ENCODE measurements around the gene SORL1-AS1.

Gene SORL1-AS1

DNA sequence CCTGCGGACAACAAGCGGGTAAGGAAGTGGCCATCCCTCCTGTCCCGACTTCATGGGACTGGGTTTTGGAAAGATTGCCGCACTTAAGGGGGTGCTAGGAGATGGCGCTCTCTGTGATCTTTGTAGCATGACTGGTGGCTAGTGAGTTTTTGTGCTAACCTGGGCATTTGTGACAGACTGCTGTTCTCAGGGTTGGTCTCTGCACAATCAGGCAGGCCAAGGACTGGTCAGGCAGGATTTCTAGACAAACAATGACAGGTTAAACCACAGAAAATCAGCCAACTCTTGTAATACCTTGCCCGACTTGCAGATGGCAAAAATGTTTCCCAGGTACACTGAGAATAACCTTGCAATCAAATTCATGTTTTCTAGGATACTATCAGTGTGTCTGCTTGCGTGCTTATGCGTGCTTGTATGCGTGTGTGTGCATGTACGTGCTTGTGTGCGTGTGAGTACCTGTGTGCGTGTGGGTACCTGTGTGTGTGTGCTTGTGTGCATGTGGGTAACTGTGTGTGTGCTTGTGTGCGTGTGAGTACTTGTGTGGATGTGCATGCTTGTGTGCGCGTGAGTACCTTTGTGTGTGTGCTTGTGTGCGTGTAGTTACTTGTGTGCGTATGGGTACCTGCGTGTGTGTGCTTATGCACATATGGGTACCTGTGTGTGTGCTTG lies 25.6 kb upstream of the SORL1-AS1 start:
- ATAC-seq (peak; percentile 14), DNase-seq (ENCODE audit: low spot score) (no peak)
- intact Hi-C loops (cut with DNase I) = no loop called here

DNA sequence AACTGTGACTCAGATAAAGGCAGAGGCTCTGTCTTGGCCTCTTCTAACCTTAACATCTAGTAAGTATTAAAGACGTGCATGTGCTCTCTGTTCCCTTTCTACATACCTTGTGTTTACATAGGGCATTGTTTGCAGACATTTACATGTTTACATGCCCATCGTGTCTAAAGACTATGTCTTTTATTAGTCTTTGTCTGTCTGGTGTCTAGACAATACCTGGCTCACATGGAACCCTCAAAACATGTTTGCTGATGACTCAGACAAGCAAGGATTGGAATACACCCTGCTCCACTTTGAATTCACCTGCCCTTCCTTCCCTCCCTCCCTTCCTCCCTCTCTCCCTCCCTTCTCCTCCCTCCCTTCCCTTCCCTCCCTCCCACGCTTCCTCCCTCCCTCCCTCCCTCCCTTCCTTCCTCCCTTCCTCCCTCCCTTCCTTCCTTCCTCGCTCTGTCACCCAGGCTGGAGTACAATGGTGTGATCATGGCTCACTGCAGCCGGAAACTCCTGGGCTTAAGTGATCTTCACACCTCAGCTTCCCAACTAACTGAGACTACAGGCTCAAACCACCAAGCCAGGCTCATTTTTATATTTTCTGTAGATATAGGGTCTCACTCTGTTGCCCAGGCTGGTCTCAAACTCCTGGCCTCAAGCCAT lies 23.7 kb upstream of the SORL1-AS1 start:
- intact Hi-C loops (cut with DNase I) = no loop called here
- no peak for DNase-seq (ENCODE audit: low spot score)
- ATAC-seq = no peak

- ATAC-seq (no peak), DNase-seq (ENCODE audit: low spot score) (no peak)
- intact Hi-C loops (cut with DNase I) = no loop called here
Observed at GRCh38 chr11:121474680-121475079, 21.9 kb upstream of the SORL1-AS1 start.

GRCh38 chr11:121473064-121473777 lies 20.5 kb upstream of the SORL1-AS1 start:
- ATAC-seq (no peak), DNase-seq (ENCODE audit: low spot score) (no peak)
- intact Hi-C loops (cut with DNase I) = no loop called here

GRCh38 chr11:121472312-121472711 lies 19.5 kb upstream of the SORL1-AS1 start:
- DNase-seq (ENCODE audit: low spot score) (no peak), ATAC-seq (no peak)
- intact Hi-C loops (cut with DNase I) = no loop called here

GRCh38 chr11:121471167-121471566 lies 18.4 kb upstream of the SORL1-AS1 start:
- intact Hi-C loops (cut with DNase I) = no loop called here
- DNase-seq (ENCODE audit: low spot score) = no peak
- no peak for ATAC-seq

- DNase-seq (ENCODE audit: low spot score) (no peak), ATAC-seq (no peak)
- intact Hi-C loops (cut with DNase I) = no loop called here
Observed at GRCh38 chr11:121469910-121470309, 17.1 kb upstream of the SORL1-AS1 start.

DNA sequence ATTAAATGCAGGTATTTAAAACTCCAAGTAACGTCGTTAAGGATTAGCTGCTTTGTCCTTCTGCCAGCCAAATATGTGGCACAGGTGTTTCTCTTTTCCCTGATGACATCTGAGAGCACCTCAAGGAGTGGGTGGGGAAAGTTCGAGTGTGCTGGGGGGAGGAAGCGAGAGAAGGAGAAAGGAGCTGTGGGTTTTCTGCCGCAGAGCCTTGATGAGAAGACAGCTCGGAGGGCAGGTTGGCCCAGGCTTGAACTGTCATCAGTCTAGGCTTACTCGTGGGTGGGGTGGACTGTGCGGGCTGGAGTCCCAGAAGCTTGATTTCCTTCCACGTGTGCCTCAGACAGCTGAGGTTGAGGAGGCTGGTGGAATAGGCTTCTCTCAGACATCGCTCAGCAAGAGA lies 15.2 kb upstream of the SORL1-AS1 start:
- peak; percentile 33 for ATAC-seq
- intact Hi-C loops (cut with DNase I) = no loop called here

GRCh38 chr11:121467471-121467870 lies 14.7 kb upstream of the SORL1-AS1 start:
- DNase-seq (ENCODE audit: low spot score) (no peak), ATAC-seq (no peak)
- intact Hi-C loops (cut with DNase I) = no loop called here

More for the DNA sequence above, 15.2 kb upstream of the SORL1-AS1 start:
- no peak for DNase-seq (ENCODE audit: low spot score)

DNA sequence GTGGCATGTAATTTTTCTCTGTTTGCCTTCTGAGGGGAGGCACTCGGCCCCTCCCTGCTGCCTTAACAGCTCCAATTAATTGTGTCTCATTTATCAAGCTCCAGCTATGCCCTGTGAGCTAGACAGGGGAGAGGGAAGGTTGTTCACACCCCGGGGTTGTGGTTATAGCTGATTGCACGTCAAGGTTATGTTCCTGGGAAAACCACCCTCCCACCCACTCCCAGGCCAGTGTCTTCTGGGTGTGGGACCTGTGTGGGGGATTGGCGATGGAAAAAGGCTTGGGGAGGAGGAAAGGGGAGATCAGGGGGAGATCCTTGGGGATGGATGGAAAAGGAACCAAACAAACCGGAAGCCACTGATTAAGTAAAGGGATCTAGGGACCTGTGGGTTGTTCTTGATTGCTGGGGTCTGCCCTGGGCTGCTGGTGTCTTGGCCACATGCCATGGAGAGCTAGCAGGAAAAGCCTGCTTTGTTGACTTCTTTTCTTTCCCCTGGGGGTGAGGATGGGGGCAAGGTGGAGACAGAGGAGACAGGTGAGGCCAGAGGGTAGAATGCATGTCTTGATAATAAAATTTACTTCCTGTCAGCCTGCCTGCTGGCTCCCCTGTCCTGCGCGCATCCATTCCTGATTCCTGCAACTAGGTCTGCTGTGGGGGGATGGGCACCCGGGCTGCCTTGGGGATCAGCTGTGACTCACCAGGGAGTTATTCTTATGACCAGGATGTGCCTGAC lies 13.5 kb upstream of the SORL1-AS1 start:
- ATAC-seq (peak; percentile 61), DNase-seq (ENCODE audit: low spot score) (peak; percentile 73)
- intact Hi-C loops (cut with DNase I) = no loop called here

DNA sequence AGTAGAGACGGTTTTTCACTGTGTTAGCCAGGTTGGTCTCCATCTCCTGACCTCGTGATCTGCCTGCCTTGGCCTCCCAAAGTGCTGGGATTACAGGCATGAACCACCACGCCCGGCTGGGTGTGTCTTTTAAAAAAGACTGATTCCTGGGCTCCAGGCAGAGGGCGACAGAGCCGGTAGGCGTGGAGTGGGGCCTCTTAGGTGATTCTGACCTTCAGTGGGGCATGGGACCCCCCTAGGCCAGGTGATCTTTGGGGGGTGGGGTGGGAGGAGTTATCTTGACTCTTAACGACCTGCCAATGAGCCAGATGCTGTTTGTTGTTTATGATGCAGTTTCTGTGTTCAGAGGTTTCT lies 12.9 kb upstream of the SORL1-AS1 start:
- DNase-seq (ENCODE audit: low spot score) = no peak
- intact Hi-C loops (cut with DNase I) = no loop called here
- ATAC-seq = no peak

- intact Hi-C loops (cut with DNase I) = no loop called here
- DNase-seq (ENCODE audit: low spot score) (peak; percentile 70), ATAC-seq (peak; percentile 89)
Observed at GRCh38 chr11:121464352-121464946, 11.7 kb upstream of the SORL1-AS1 start.

DNA sequence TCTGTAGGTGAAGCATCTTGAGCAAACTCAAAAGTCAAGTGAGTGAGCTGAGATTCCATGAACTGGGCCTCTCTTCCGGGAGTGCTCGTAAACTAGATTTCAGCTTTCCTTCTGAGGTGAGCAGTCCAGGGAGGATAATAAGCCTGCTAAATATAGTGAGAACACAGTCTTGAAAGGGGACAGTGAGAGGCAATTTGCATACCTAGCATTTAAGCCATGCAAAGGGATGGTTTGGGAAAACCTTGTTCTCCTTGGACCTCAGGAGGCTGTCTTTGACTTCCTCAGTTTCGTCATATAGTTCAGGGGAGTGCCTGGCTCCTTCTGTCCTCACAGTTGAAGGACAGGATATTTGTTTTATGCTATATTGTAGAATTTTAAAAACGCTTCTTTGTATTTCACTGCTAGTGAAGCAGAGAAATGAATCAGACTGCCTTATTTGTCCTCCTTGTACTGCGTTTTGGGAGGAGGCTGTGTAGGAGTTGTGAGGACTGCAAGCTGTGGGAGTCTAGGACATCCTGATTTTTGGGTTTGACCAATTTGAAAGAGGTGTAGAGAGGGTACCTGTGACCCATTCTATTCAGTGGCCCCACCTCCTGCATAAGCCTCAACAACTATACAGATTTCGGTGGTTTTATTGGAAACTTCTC lies 11.0 kb upstream of the SORL1-AS1 start:
- DNase-seq (ENCODE audit: low spot score) (no peak), ATAC-seq (no peak)
- intact Hi-C loops (cut with DNase I) = no loop called here

DNA sequence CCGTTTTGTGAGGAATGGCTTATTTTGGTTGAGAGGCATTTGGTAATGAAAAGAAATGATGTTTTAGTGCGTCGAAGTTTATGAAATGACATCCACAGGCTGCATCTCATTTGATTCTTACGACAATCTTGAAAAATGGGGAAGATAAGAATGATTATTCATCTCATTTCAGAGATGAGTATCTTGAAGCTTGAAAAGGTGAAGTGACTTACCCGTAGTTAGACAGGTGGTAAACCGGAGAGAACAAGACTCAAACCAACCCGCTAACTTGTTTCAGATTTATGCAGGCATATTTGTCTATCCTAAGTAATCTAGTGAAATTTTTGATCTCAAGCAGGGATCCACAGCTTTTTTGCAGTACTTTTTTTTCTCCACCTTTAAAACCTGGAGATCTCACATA lies 9.1 kb upstream of the SORL1-AS1 start:
- intact Hi-C loops (cut with DNase I) = no loop called here
- DNase-seq (ENCODE audit: low spot score) (no peak), ATAC-seq (no peak)

DNA sequence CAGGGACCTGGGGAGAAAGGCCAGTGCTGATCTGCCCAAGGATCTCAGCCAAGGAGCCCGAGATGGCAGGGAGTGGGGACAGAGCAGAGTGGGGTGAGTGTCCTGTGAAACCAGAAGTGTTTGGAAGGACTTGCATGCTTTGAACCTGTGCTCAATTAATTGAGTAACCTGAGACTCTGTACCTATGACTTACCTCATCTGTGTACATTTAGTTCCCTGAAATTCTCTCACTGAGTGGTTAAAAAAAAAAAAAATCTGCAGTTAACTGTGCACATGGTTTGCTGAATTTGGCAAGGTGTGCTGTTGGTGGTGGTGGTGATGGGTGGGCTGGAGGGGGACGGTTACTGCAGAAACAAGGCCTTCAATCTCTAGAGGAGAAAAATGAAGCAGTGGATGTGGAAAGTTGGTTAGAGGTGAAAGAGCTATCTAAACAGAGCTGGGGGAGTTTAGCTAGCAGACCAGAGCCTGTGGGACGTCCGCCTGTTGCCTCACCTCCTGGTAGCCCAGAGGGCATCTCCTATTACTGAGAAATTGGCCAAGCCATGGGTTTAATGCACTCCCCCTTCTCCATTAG lies 8.3 kb upstream of the SORL1-AS1 start:
- DNase-seq (ENCODE audit: low spot score) = no peak
- intact Hi-C loops (cut with DNase I) = no loop called here
- ATAC-seq = peak; percentile 31

DNA sequence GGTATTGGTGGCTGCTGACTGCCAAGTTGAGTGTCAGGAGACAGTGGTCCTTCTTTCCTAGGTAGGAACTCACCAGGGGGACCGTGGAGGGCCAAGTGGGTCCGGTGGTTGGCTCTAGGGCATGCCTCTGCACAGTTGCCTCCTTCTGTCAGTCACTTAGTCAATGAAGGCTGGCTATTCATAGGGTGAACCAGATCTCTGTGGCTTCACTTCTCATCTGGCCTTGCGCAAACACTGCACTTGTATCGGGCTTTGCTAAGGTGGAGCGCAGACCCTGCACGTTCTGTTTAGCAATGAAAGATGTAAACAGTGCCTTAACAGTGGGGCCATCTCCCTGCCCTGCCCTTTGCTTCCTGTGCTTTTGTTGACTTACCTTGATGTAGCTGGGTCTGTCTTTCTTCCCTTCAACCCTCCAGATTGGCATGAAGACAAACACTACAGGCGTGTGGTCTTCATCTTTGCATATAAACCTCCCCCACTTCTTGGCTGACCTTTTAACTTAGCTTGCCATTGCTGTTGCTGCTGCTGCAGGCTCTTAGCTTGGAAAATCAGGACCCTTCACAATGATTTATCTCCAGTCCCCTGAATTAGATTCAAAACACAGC lies 6.7 kb upstream of the SORL1-AS1 start:
- ATAC-seq = no peak
- DNase-seq (ENCODE audit: low spot score) = no peak
- intact Hi-C loops (cut with DNase I) = no loop called here

GRCh38 chr11:121458551-121458950 lies 5.8 kb upstream of the SORL1-AS1 start:
- no peak for DNase-seq (ENCODE audit: low spot score)
- intact Hi-C loops (cut with DNase I) = no loop called here
- no peak for ATAC-seq

DNA sequence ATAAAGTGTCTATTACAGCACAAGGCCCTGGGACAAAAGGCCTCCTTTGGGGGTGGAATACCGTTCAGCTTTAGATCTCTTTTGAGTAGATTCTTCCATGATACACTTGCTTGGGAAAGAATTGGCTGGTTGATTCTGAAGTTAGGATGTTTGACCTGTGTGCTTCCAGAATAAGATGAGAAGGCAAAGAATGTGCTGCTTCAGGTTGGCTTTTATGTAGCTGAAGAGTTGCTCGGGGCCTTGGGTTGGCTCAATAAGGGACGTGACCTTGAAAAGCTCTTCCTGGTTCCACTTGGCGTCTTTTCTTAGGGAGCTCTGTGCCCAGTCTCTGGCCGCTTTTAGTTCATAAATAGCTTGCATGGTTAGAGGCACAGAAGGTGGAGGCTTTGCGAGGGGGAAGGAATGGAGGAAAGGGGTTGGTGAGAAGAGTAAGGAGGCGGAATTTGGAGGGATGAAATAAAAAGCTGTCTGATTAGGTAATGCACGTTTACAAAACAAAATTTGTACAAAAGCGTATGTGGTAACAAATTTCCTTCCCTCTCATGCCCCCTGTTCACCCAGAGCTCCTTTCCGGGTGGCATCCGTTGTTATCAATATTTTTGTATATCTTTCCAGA lies 4.2 kb upstream of the SORL1-AS1 start:
- no peak for ATAC-seq
- intact Hi-C loops (cut with DNase I) = no loop called here
- no peak for DNase-seq (ENCODE audit: low spot score)
